ENCODE data around the gene POLG.

Gene POLG

DNA sequence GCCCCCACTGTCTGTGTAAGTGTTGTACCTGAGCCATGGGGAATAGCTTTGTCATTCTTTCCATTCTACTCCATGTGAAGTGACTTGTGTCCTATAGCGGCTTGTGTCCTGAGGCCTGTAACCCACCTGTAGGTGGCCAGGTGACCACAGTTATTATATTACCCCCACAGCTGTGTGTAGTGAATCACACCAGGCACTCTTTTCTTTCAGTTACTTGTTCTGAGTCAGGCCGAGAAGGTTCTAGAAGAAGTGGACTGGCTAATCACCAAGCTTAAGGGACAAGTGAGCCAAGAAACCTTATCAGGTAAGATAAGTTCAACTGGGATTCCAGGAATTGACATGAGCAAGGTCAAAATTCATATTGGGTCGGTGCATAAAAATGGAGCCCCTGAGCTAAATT is 29.2 kb downstream of the POLG start:
- no peak for DNase-seq (ENCODE audit: extremely low read depth, insufficient read length)
- H3K36me3 ChIP-seq (ENCODE audit: control insufficient read depth, insufficient read depth, low read length) = peaks cover 25% of the 10 kb centered on the region
- H3K27me3 ChIP-seq (replicated peaks; ENCODE audit: control insufficient read depth, insufficient read depth, low read length) = no peaks in the 10 kb centered on the region
- no peak for TF ChIP-seq CTCF (IDR thresholded peaks at IDR 0.05; ENCODE audit: insufficient read depth, low read length, poor library complexity, severe bottlenecking)
- H3K4me3 ChIP-seq (replicated peaks; ENCODE audit: low read depth, low read length) = no peak overlapping the region

- Histone ChIP-seq H3K27me3 (replicated peaks; ENCODE audit: control insufficient read depth, insufficient read depth, low read length) (no peaks in the 10 kb centered on the region), H3K36me3 (ENCODE audit: control insufficient read depth, insufficient read depth, low read length) (peaks cover 23% of the 10 kb centered on the region), H3K4me3 (replicated peaks; ENCODE audit: low read depth, low read length) (no peak overlapping the region)
- DNase-seq (ENCODE audit: extremely low read depth, insufficient read length) = no peak
- no peak for TF ChIP-seq CTCF (IDR thresholded peaks at IDR 0.05; ENCODE audit: insufficient read depth, low read length, poor library complexity, severe bottlenecking)
These were observed 30.6 kb downstream of the POLG start for GRCh38 chr15:89303986-89304385.

- peaks cover 10% of the 10 kb centered on the region for H3K36me3 ChIP-seq (ENCODE audit: control insufficient read depth, insufficient read depth, low read length)
- TF ChIP-seq CTCF (IDR thresholded peaks at IDR 0.05; ENCODE audit: insufficient read depth, low read length, poor library complexity, severe bottlenecking) = no peak
These were observed 33.1 kb downstream of the POLG start for GRCh38 chr15:89301304-89302089.

GRCh38 chr15:89299896-89300295 is 34.7 kb downstream of the POLG start:
- Histone ChIP-seq H3K27me3 (replicated peaks; ENCODE audit: control insufficient read depth, insufficient read depth, low read length) (no peaks in the 10 kb centered on the region), H3K36me3 (ENCODE audit: control insufficient read depth, insufficient read depth, low read length) (peaks cover 4% of the 10 kb centered on the region), H3K4me3 (replicated peaks; ENCODE audit: low read depth, low read length) (no peak overlapping the region)
- DNase-seq (ENCODE audit: extremely low read depth, insufficient read length) = no peak
- TF ChIP-seq CTCF (IDR thresholded peaks at IDR 0.05; ENCODE audit: insufficient read depth, low read length, poor library complexity, severe bottlenecking) = no peak

More at GRCh38 chr15:89301304-89302089, 33.1 kb downstream of the POLG start:
- Histone ChIP-seq H3K27me3 (replicated peaks; ENCODE audit: control insufficient read depth, insufficient read depth, low read length) (no peaks in the 10 kb centered on the region), H3K4me3 (replicated peaks; ENCODE audit: low read depth, low read length) (no peak overlapping the region)
- no peak for DNase-seq (ENCODE audit: extremely low read depth, insufficient read length)

DNA sequence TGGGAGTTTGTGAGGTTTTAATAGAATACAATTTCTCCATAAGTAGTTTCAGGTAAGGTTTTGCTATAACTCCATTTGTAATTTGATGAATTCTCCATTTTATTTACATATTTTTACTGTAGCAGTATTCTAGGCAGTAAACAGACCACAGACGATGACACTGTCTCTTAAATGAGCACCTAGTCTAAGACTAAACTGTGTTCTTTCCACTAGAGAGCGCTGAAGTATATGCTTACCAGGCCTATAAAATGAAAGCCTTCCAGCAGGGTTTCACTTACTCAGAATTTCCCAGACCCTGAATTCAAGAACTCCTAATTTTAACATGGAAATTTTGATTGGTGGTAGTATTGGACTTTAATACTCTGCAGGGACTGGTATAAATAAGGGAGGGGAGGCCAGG is 41.6 kb downstream of the POLG start:
- H3K4me3 ChIP-seq (replicated peaks; ENCODE audit: low read depth, low read length) = no peak overlapping the region
- no peak for TF ChIP-seq CTCF (IDR thresholded peaks at IDR 0.05; ENCODE audit: insufficient read depth, low read length, poor library complexity, severe bottlenecking)
- no peaks in the 10 kb centered on the region for H3K27me3 ChIP-seq (replicated peaks; ENCODE audit: control insufficient read depth, insufficient read depth, low read length)
- no peak for DNase-seq (ENCODE audit: extremely low read depth, insufficient read length)
- H3K36me3 ChIP-seq (ENCODE audit: control insufficient read depth, insufficient read depth, low read length) = peaks cover 11% of the 10 kb centered on the region
